Measurements from ENCODE around the gene MPDZ.

Gene MPDZ

GRCh38 chr9:13239208-13239607 is 40.3 kb downstream of the MPDZ start:
- no peak overlapping the region for H3K27ac ChIP-seq (ENCODE audit: extremely low read depth, low read depth, low read length)
- CTCF ChIA-PET, result no interaction called here

GRCh38 chr9:13234932-13235331 is 44.6 kb downstream of the MPDZ start:
- TF ChIP-seq ZBTB7A (tag by site-specific recombination; IDR thresholded peaks at IDR 0.05; ENCODE audit: low read depth) (no peak), ZNF610 (tag by site-specific recombination; IDR thresholded peaks at IDR 0.05; ENCODE audit: borderline replicate concordance) (no peak), ZBTB10 (tag by site-specific recombination; IDR thresholded peaks at IDR 0.05) (no peak), CTCF (tag by site-specific recombination; IDR thresholded peaks at IDR 0.05) (no peak), ZNF654 (tag by site-specific recombination; IDR thresholded peaks at IDR 0.05; ENCODE audit: low read depth) (no peak), ZBTB26 (tag by site-specific recombination; optimal IDR thresholded peaks at IDR 0.05) (no peak), ZNF768 (tag by site-specific recombination; IDR thresholded peaks at IDR 0.05) (no peak), ZNF350 (tag by site-specific recombination; IDR thresholded peaks at IDR 0.05) (no peak)
- H3K27ac ChIP-seq (ENCODE audit: extremely low read depth, low read depth, low read length), result no peak overlapping the region
- CTCF ChIA-PET, result interaction anchor here (0.5 to 1.1 kb wide), 3 partner anchors 11 to 1075 kb away, joined by 3 read pairs; no protein-coding TSS in a partner anchor
- POLR2A ChIA-PET, result no interaction called here
- H3K4me3 ChIP-seq (ENCODE audit: low read depth, low read length), result no peak overlapping the region
- no peaks in the 10 kb centered on the region for H3K9me3 ChIP-seq (ENCODE audit: control insufficient read depth, insufficient read depth, low read depth, low read length)
- no peaks in the 10 kb centered on the region; a peak in 1 of 3 replicates for H3K36me3 ChIP-seq (ENCODE audit: control insufficient read depth in 2 of 2, insufficient read depth in 1 of 2, low read length in 2 of 2)
- no peaks in the 10 kb centered on the region for H3K4me1 ChIP-seq (ENCODE audit: control insufficient read depth, insufficient read depth, low read length)

More at GRCh38 chr9:13239208-13239607, 40.3 kb downstream of the MPDZ start:
- Histone ChIP-seq H3K9me3 (ENCODE audit: control insufficient read depth, insufficient read depth, low read depth, low read length) (no peaks in the 10 kb centered on the region), H3K36me3 (ENCODE audit: control insufficient read depth in 2 of 2, insufficient read depth in 1 of 2, low read length in 2 of 2) (peaks cover 0 to 7% of the 10 kb centered on the region in 2 experiments), H3K4me1 (ENCODE audit: control insufficient read depth, insufficient read depth, low read length) (no peaks in the 10 kb centered on the region), H3K4me3 (ENCODE audit: low read depth, low read length) (no peak overlapping the region)
- POLR2A ChIA-PET, result no interaction called here
- TF ChIP-seq ZNF174 (tag by site-specific recombination; IDR thresholded peaks at IDR 0.05), result no peak

- Histone ChIP-seq H3K9me3 (ENCODE audit: control insufficient read depth, insufficient read depth, low read depth, low read length) (no peaks in the 10 kb centered on the region), H3K4me3 (ENCODE audit: low read depth, low read length) (no peak overlapping the region), H3K36me3 (ENCODE audit: control insufficient read depth in 2 of 2, insufficient read depth in 1 of 2, low read length in 2 of 2) (no peaks in the 10 kb centered on the region), H3K27ac (ENCODE audit: extremely low read depth, low read depth, low read length) (no peak overlapping the region), H3K4me1 (ENCODE audit: control insufficient read depth, insufficient read depth, low read length) (no peaks in the 10 kb centered on the region)
- ChIA-PET POLR2A (no interaction called here), CTCF (no interaction called here)
- TF ChIP-seq PBX3 (CRISPR knock-in tag; IDR thresholded peaks at IDR 0.05) (no peak), ZNF266 (tag by site-specific recombination; IDR thresholded peaks at IDR 0.05; ENCODE audit: low read depth) (no peak), ZNF148 (tag by site-specific recombination; IDR thresholded peaks at IDR 0.05; ENCODE audit: borderline replicate concordance) (no peak), ZNF19 (tag by site-specific recombination; IDR thresholded peaks at IDR 0.05; ENCODE audit: low read depth) (no peak), ZNF623 (tag by site-specific recombination; IDR thresholded peaks at IDR 0.05) (no peak), ZNF624 (tag by site-specific recombination; IDR thresholded peaks at IDR 0.05) (no peak), ZNF513 (tag by site-specific recombination; IDR thresholded peaks at IDR 0.05) (no peak), PRDM6 (tag by site-specific recombination; IDR thresholded peaks at IDR 0.05) (no peak), ZNF10 (tag by site-specific recombination; IDR thresholded peaks at IDR 0.05) (no peak), ZFP37 (tag by site-specific recombination; IDR thresholded peaks at IDR 0.05) (no peak)
These were observed 51.1 kb downstream of the MPDZ start for GRCh38 chr9:13228431-13228830.
